ENCODE measurements around the gene SLC2A9.

Gene SLC2A9

GRCh38 chr4:10007793-10008608 is 13.3 kb downstream of the SLC2A9 start:
- no peaks in the 10 kb centered on the region for H3K79me2 ChIP-seq (ENCODE audit: control insufficient read depth, insufficient read depth, low read length, unreplicated experiment)
- no peaks in the 10 kb centered on the region for H3K27me3 ChIP-seq (ENCODE audit: insufficient read depth, low read length)
- H3K4me3 ChIP-seq (ENCODE audit: low read depth, low read length): no peak overlapping the region
- H3K36me3 ChIP-seq (ENCODE audit: insufficient read depth, low read length): no peaks in the 10 kb centered on the region
- peak overlapping the region; percentile 77; the same call in 1 of the 2 replicates for H3K27ac ChIP-seq (ENCODE audit: low read depth, low read length)
- peaks cover 33% of the 10 kb centered on the region for H3K4me1 ChIP-seq (ENCODE audit: control insufficient read depth, insufficient read depth, low read length, unreplicated experiment)
- H2AFZ ChIP-seq (ENCODE audit: low read length, unreplicated experiment): no peak overlapping the region

GRCh38 chr4:10007436-10007740 is 13.9 kb downstream of the SLC2A9 start:
- H3K36me3 ChIP-seq (ENCODE audit: insufficient read depth, low read length): no peaks in the 10 kb centered on the region
- no peak overlapping the region for H2AFZ ChIP-seq (ENCODE audit: low read length, unreplicated experiment)
- peak overlapping the region; percentile 77 for H3K27ac ChIP-seq (ENCODE audit: low read depth, low read length)
- H3K4me3 ChIP-seq (ENCODE audit: low read depth, low read length): no peak overlapping the region
- H3K79me2 ChIP-seq (ENCODE audit: control insufficient read depth, insufficient read depth, low read length, unreplicated experiment): no peaks in the 10 kb centered on the region
- peaks cover 33% of the 10 kb centered on the region for H3K4me1 ChIP-seq (ENCODE audit: control insufficient read depth, insufficient read depth, low read length, unreplicated experiment)
- no peaks in the 10 kb centered on the region for H3K27me3 ChIP-seq (ENCODE audit: insufficient read depth, low read length)

DNA sequence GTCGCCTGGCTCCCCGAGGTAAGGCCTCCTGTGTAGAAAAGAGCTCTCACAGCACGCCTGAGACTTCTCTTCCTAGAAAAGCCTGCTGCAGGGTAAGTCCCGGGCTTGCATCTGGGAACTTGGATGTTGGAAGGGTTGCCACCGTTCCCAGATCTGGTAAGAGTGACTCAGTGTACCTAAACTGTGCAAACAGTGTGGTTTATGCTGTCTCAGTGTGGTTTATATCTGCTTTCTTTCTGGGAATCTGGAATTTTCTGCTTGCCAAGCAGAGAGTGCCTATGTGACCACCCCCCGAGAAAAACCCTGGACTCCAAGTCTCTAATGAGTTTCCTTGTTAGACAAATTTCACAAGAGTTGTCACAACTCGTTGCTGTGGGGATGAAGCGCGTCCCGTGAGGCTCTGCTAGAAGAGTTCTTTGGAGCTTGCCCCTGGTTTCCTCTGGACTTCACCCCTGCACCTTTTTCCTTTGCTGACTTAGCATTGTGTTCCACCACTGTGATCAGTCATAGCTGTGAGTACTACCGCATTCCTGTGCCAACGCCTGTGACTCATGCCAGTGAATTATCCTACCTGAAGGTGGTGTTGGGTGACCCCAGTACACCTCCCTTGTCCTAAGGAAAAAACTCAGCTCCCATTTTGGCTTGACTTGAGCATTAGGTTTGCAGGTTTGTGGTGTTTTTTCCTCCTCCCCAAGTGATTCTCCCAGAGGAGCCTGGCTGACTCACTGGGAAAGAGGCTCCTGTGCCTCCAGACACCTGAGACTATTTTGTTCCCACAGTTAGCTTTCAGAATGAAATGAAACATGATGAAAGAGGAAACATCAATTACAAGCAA is 14.5 kb downstream of the SLC2A9 start:
- peak overlapping the region; percentile 77 for H3K27ac ChIP-seq (ENCODE audit: low read depth, low read length)

DNA sequence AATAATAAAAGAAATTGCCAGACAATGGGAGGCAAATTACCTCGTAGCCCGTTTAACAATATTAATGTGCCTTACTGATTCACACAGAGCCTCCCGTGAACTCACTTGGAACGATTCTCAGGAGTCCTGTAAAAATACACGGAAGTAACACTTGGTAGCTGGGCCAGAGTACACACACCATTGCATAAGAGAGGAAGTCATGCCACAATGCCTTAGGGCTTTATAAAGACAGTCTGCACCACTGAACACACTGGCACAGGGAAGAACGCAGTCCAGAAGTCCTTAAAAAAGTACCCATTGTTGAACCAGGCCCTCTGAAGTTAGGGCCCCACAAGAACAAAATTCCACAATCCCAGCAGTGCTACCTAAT is 15.1 kb downstream of the SLC2A9 start:
- Histone ChIP-seq H3K36me3 (ENCODE audit: insufficient read depth, low read length) (no peaks in the 10 kb centered on the region), H3K27ac (ENCODE audit: low read depth, low read length) (peak overlapping the region; percentile 77), H2AFZ (ENCODE audit: low read length, unreplicated experiment) (peak overlapping the region; percentile 43), H3K79me2 (ENCODE audit: control insufficient read depth, insufficient read depth, low read length, unreplicated experiment) (no peaks in the 10 kb centered on the region), H3K4me1 (ENCODE audit: control insufficient read depth, insufficient read depth, low read length, unreplicated experiment) (peaks cover 33% of the 10 kb centered on the region), H3K27me3 (ENCODE audit: insufficient read depth, low read length) (no peaks in the 10 kb centered on the region), H3K4me3 (ENCODE audit: low read depth, low read length) (peak overlapping the region; percentile 26; the same call in 1 of the 2 replicates)

More for the DNA sequence above, 14.5 kb downstream of the SLC2A9 start:
- Histone ChIP-seq H3K36me3 (ENCODE audit: insufficient read depth, low read length) (no peaks in the 10 kb centered on the region), H2AFZ (ENCODE audit: low read length, unreplicated experiment) (no peak overlapping the region), H3K4me1 (ENCODE audit: control insufficient read depth, insufficient read depth, low read length, unreplicated experiment) (peaks cover 33% of the 10 kb centered on the region), H3K4me3 (ENCODE audit: low read depth, low read length) (peak overlapping the region; percentile 26; the same call in 1 of the 2 replicates), H3K79me2 (ENCODE audit: control insufficient read depth, insufficient read depth, low read length, unreplicated experiment) (no peaks in the 10 kb centered on the region), H3K27me3 (ENCODE audit: insufficient read depth, low read length) (no peaks in the 10 kb centered on the region)

- H3K27me3 ChIP-seq (ENCODE audit: insufficient read depth, low read length): no peaks in the 10 kb centered on the region
- H3K4me1 ChIP-seq (ENCODE audit: control insufficient read depth, insufficient read depth, low read length, unreplicated experiment): peaks cover 33% of the 10 kb centered on the region
- H3K79me2 ChIP-seq (ENCODE audit: control insufficient read depth, insufficient read depth, low read length, unreplicated experiment): no peaks in the 10 kb centered on the region
- H3K36me3 ChIP-seq (ENCODE audit: insufficient read depth, low read length): no peaks in the 10 kb centered on the region
- no peak overlapping the region for H2AFZ ChIP-seq (ENCODE audit: low read length, unreplicated experiment)
- H3K4me3 ChIP-seq (ENCODE audit: low read depth, low read length): 0 out of 2 replicates have a peak overlapping the region, but pooled peaks have one; percentile 7
- H3K27ac ChIP-seq (ENCODE audit: low read depth, low read length): peak overlapping the region; percentile 77
Observed at GRCh38 chr4:10005632-10006031, 15.7 kb downstream of the SLC2A9 start.

DNA sequence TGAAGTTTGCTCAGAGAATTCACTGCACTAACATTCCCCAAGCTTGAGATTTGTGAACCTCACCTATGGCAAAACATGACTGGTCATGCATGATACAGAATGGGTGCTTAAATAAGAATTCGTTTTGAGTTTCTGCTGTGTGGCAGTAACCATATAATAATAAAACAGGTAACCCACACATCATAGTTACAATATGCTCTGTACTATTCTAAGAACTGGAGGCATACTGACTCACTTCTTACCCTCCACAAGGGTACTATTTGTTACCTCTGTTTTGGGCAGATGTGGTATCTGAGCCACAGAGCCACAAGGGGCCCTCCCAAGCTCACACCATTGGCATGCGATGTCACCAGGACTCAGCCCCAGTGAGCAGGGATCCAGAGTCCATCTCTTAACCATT is 17.6 kb downstream of the SLC2A9 start:
- H3K27me3 ChIP-seq (ENCODE audit: insufficient read depth, low read length): no peaks in the 10 kb centered on the region
- no peaks in the 10 kb centered on the region for H3K79me2 ChIP-seq (ENCODE audit: control insufficient read depth, insufficient read depth, low read length, unreplicated experiment)
- no peak overlapping the region for H3K27ac ChIP-seq (ENCODE audit: low read depth, low read length)
- peaks cover 40% of the 10 kb centered on the region for H3K4me1 ChIP-seq (ENCODE audit: control insufficient read depth, insufficient read depth, low read length, unreplicated experiment)
- H3K36me3 ChIP-seq (ENCODE audit: insufficient read depth, low read length): no peaks in the 10 kb centered on the region
- H2AFZ ChIP-seq (ENCODE audit: low read length, unreplicated experiment): no peak overlapping the region
- no peak overlapping the region for H3K4me3 ChIP-seq (ENCODE audit: low read depth, low read length)

DNA sequence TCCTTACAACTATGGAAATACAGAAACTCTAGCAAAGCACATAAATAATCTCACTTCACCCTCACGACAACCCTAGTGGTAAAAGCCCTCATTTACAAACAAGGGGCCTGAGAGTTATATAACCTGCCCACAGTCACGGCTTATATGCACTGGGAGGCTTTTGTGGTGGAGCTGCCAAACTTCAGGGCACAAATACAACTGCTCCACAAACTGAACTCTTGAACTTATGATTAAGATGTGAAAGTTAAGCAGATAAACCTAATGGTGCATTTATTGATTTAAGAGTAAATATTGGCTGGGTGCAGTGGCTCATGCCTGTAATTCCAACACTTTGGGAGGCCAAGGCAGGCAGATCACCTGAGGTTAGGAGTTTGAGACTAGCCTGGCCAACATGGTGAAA is 19.0 kb downstream of the SLC2A9 start:
- H3K27ac ChIP-seq (ENCODE audit: low read depth, low read length): no peak overlapping the region
- no peaks in the 10 kb centered on the region for H3K36me3 ChIP-seq (ENCODE audit: insufficient read depth, low read length)
- no peaks in the 10 kb centered on the region for H3K79me2 ChIP-seq (ENCODE audit: control insufficient read depth, insufficient read depth, low read length, unreplicated experiment)
- no peaks in the 10 kb centered on the region for H3K27me3 ChIP-seq (ENCODE audit: insufficient read depth, low read length)
- no peak overlapping the region for H2AFZ ChIP-seq (ENCODE audit: low read length, unreplicated experiment)
- peaks cover 26% of the 10 kb centered on the region for H3K4me1 ChIP-seq (ENCODE audit: control insufficient read depth, insufficient read depth, low read length, unreplicated experiment)
- H3K4me3 ChIP-seq (ENCODE audit: low read depth, low read length): no peak overlapping the region

DNA sequence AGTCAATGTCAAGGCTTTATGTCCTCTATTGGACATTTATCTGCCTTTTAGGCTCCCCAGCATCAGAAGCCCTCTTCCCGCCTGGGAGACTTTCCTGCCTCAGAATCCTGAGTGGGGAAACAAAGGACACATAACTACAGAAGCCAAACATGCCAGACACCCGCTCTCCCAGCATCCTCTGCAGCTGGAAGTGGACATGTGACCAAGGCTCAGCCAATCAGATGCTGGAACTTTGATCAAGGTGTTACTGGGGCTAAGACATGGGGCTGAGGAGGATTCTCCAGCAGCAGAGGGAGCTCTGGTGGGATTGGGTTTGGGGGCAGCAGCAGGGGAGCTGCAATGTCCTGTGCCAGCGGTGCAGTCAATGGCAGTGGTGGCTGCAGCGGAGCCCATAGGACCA is 19.5 kb downstream of the SLC2A9 start:
- H3K4me3 ChIP-seq (ENCODE audit: low read depth, low read length): no peak overlapping the region
- no peak overlapping the region for H2AFZ ChIP-seq (ENCODE audit: low read length, unreplicated experiment)
- H3K36me3 ChIP-seq (ENCODE audit: insufficient read depth, low read length): no peaks in the 10 kb centered on the region
- no peaks in the 10 kb centered on the region for H3K27me3 ChIP-seq (ENCODE audit: insufficient read depth, low read length)
- peaks cover 24% of the 10 kb centered on the region for H3K4me1 ChIP-seq (ENCODE audit: control insufficient read depth, insufficient read depth, low read length, unreplicated experiment)
- H3K79me2 ChIP-seq (ENCODE audit: control insufficient read depth, insufficient read depth, low read length, unreplicated experiment): no peaks in the 10 kb centered on the region
- H3K27ac ChIP-seq (ENCODE audit: low read depth, low read length): no peak overlapping the region

GRCh38 chr4:9999956-10000561 is 21.2 kb downstream of the SLC2A9 start:
- H3K27me3 ChIP-seq (ENCODE audit: insufficient read depth, low read length): no peaks in the 10 kb centered on the region
- peaks cover 16% of the 10 kb centered on the region for H3K4me1 ChIP-seq (ENCODE audit: control insufficient read depth, insufficient read depth, low read length, unreplicated experiment)
- H3K36me3 ChIP-seq (ENCODE audit: insufficient read depth, low read length): no peaks in the 10 kb centered on the region
- H3K4me3 ChIP-seq (ENCODE audit: low read depth, low read length): no peak overlapping the region
- no peak overlapping the region for H2AFZ ChIP-seq (ENCODE audit: low read length, unreplicated experiment)
- H3K27ac ChIP-seq (ENCODE audit: low read depth, low read length): no peak overlapping the region
- no peaks in the 10 kb centered on the region for H3K79me2 ChIP-seq (ENCODE audit: control insufficient read depth, insufficient read depth, low read length, unreplicated experiment)

GRCh38 chr4:9997886-9998285 is 23.4 kb downstream of the SLC2A9 start:
- Histone ChIP-seq H3K27me3 (ENCODE audit: insufficient read depth, low read length) (no peaks in the 10 kb centered on the region), H3K4me1 (ENCODE audit: control insufficient read depth, insufficient read depth, low read length, unreplicated experiment) (peaks cover 16% of the 10 kb centered on the region), H2AFZ (ENCODE audit: low read length, unreplicated experiment) (no peak overlapping the region), H3K79me2 (ENCODE audit: control insufficient read depth, insufficient read depth, low read length, unreplicated experiment) (no peaks in the 10 kb centered on the region), H3K27ac (ENCODE audit: low read depth, low read length) (no peak overlapping the region), H3K36me3 (ENCODE audit: insufficient read depth, low read length) (no peaks in the 10 kb centered on the region), H3K4me3 (ENCODE audit: low read depth, low read length) (no peak overlapping the region)

Data from ACC112 (cell line).